ENCODE data around the gene CCNI2. TPM values are rescaled to one million over a fixed set of nuclear protein-coding genes. Genes with fewer than 3 reads are reported as not detected.

CCNI2 gene
- total RNA-seq, 1 experiment from 2014 or later = not detected

- Histone ChIP-seq H3K4me3 (ENCODE audit: low read depth, low read length, poor library complexity, severe bottlenecking) (no peak overlapping the region), H3K4me1 (ENCODE audit: insufficient read depth, low read length, poor library complexity, severe bottlenecking) (no peaks in the 10 kb centered on the region), H3K9me3 (ENCODE audit: low read depth, low read length, poor library complexity, severe bottlenecking) (no peaks in the 10 kb centered on the region), H3K27ac (ENCODE audit: low read depth, low read length, poor library complexity, severe bottlenecking) (no peak overlapping the region), H3K36me3 (ENCODE audit: insufficient read depth, low read length, poor library complexity, severe bottlenecking) (peaks cover 6% of the 10 kb centered on the region), H3K27me3 (replicated peaks; ENCODE audit: insufficient read depth, low read depth, low read length, poor library complexity) (no peaks in the 10 kb centered on the region)
- no TSS peak for BruUV-seq (replicated peaks)
- TF ChIP-seq EZH2 (IDR thresholded peaks at IDR 0.05; ENCODE audit: borderline replicate concordance, low read depth, low read length, poor library complexity, severe bottlenecking) (no peak), CTCF (conservative IDR thresholded peaks at IDR 0.05; ENCODE audit: low read depth, low read length) (no peak)
- ChIA-PET CTCF (no interaction called here), POLR2A (ENCODE audit: low non-redundant PET) (no interaction called here)
- intact Hi-C loops (cut with micrococcal nuclease; ENCODE audit: unreplicated experiment) = no loop called here
- DNase-seq (ENCODE audit: low spot score) = no peak
Measured at GRCh38 chr5:132763181-132764036, 16.2 kb downstream of the CCNI2 start.

GRCh38 chr5:132764051-132764450 is 16.8 kb downstream of the CCNI2 start:
- H3K9me3 ChIP-seq (ENCODE audit: low read depth, low read length, poor library complexity, severe bottlenecking) = no peaks in the 10 kb centered on the region
- intact Hi-C loops (cut with micrococcal nuclease; ENCODE audit: unreplicated experiment) = no loop called here
- H3K27ac ChIP-seq (ENCODE audit: low read depth, low read length, poor library complexity, severe bottlenecking) = no peak overlapping the region
- POLR2A ChIA-PET (ENCODE audit: low non-redundant PET) = no interaction called here
- CTCF ChIA-PET = interaction anchor here (0.8 kb wide), 1 partner anchor 9 kb away, joined by 3 read pairs; no protein-coding TSS in a partner anchor
- peaks cover 6% of the 10 kb centered on the region for H3K36me3 ChIP-seq (ENCODE audit: insufficient read depth, low read length, poor library complexity, severe bottlenecking)
- TF ChIP-seq EZH2 (IDR thresholded peaks at IDR 0.05; ENCODE audit: borderline replicate concordance, low read depth, low read length, poor library complexity, severe bottlenecking) (no peak), CTCF (conservative IDR thresholded peaks at IDR 0.05; ENCODE audit: low read depth, low read length) (no peak)
- no peak for DNase-seq (ENCODE audit: low spot score)
- H3K27me3 ChIP-seq (replicated peaks; ENCODE audit: insufficient read depth, low read depth, low read length, poor library complexity) = no peaks in the 10 kb centered on the region
- H3K4me1 ChIP-seq (ENCODE audit: insufficient read depth, low read length, poor library complexity, severe bottlenecking) = no peaks in the 10 kb centered on the region
- H3K4me3 ChIP-seq (ENCODE audit: low read depth, low read length, poor library complexity, severe bottlenecking) = no peak overlapping the region
- BruUV-seq (replicated peaks) = no TSS peak

DNA sequence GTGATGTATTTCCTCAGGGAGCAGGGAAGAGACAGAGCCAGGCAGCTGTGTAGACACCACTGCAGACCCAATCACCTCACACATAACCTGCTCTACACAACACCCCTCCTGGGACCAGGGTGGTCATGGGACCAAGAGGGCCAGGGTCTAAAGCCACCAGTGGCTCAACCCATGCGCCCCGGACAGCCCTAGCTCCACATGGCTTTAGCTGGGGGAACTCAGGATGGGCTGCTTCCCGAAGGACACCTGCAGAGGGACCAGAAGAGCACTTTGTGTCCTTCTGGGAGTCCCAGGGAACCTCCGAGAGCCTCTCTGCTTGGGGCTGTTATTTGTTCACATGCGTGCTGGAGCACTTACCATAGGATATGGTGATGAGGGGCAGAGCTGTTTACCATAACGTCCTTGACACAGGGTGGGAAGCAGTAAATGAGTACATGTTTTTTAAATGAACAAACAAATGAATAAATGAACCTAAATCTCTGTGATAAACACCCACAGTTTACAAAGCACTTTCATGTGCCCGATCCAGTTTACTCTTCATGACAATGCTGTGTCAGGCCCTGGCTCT is 17.5 kb downstream of the CCNI2 start:
- no peaks in the 10 kb centered on the region for H3K27me3 ChIP-seq (replicated peaks; ENCODE audit: insufficient read depth, low read depth, low read length, poor library complexity)
- H3K9me3 ChIP-seq (ENCODE audit: low read depth, low read length, poor library complexity, severe bottlenecking) = no peaks in the 10 kb centered on the region
- peaks cover 6% of the 10 kb centered on the region for H3K36me3 ChIP-seq (ENCODE audit: insufficient read depth, low read length, poor library complexity, severe bottlenecking)
- POLR2A ChIA-PET (ENCODE audit: low non-redundant PET) = no interaction called here
- CTCF ChIA-PET = interaction anchor here (0.8 kb wide), 1 partner anchor 10 kb away, joined by 3 read pairs; no protein-coding TSS in a partner anchor
- no peak overlapping the region for H3K27ac ChIP-seq (ENCODE audit: low read depth, low read length, poor library complexity, severe bottlenecking)
- no peaks in the 10 kb centered on the region for H3K4me1 ChIP-seq (ENCODE audit: insufficient read depth, low read length, poor library complexity, severe bottlenecking)
- no peak overlapping the region for H3K4me3 ChIP-seq (ENCODE audit: low read depth, low read length, poor library complexity, severe bottlenecking)
- TF ChIP-seq EZH2 (IDR thresholded peaks at IDR 0.05; ENCODE audit: borderline replicate concordance, low read depth, low read length, poor library complexity, severe bottlenecking) = no peak
- TF ChIP-seq CTCF (conservative IDR thresholded peaks at IDR 0.05; ENCODE audit: low read depth, low read length) = no peak
- intact Hi-C loops (cut with micrococcal nuclease; ENCODE audit: unreplicated experiment) = no loop called here
- BruUV-seq (replicated peaks) = no TSS peak
- no peak for DNase-seq (ENCODE audit: low spot score)
